H1 (cell line): Measurements from ENCODE around the gene LHFPL6. TPM values are rescaled to one million over a fixed set of nuclear protein-coding genes. Genes with fewer than 3 reads are reported as not detected.

Experiments used
- CTCF ChIA-PET: fragments of 300-600 bp; sonication (Branson Sonifier 250); formaldehyde crosslinking; loops from one replicate; lab custom pipeline; 2021; ENCODE audit not compliant: partially characterized antibody; lab: Charles Lee
- POLR2A ChIA-PET: fragments of 300-600 bp; sonication (Branson Sonifier 250); formaldehyde crosslinking; loops from one replicate; lab custom pipeline; 2021; ENCODE audit warnings: inconsistent platforms; ENCODE audit not compliant: partially characterized antibody; lab: Charles Lee
- DNase-seq, 2 experiments: peaks; one replicate each; pipeline versions ENCODE4 v3.0.0 to v3.0.0-alpha.2; 2010 to 2022; ENCODE audit warnings: low spot score in 2 of 2, low read depth in 1 of 2, mixed read lengths in 1 of 2
- FAIRE-seq: peaks from 2 replicates; lab custom pipeline; 2011; peaks lifted over from hg19 to GRCh38; lab: Jason Lieb, UNC
- H2AFZ ChIP-seq: 2 replicates; pipeline ENCODE4 v1.8.1; 2012; ENCODE audit warnings: low read length, inconsistent platforms
- H2AK5ac ChIP-seq: 2 replicates; pipeline ENCODE4 v1.6.1; 2013; ENCODE audit warnings: low read depth, low read length
- H2BK120ac ChIP-seq: replicated peaks from 2 replicates; pipeline ENCODE3; 2013; ENCODE audit warnings: low read depth, low read length, inconsistent platforms
- H2BK12ac ChIP-seq: 2 replicates; pipeline ENCODE4 v1.6.1; 2013; ENCODE audit warnings: low read depth, low read length
- H2BK15ac ChIP-seq: 2 replicates; pipeline ENCODE4 v1.6.1; 2013; ENCODE audit warnings: low read length
- H2BK20ac ChIP-seq: 2 replicates; pipeline ENCODE4 v1.6.1; 2013; ENCODE audit warnings: low read length
- H2BK5ac ChIP-seq: 2 replicates; pipeline ENCODE4 v1.6.1; 2013; ENCODE audit warnings: low read depth, low read length
- H3K14ac ChIP-seq: 2 replicates; pipeline ENCODE4 v1.6.1; 2013; ENCODE audit warnings: inconsistent platforms; ENCODE audit not compliant: insufficient read length
- H3K18ac ChIP-seq: 2 replicates; pipeline ENCODE4 v1.6.1; 2013; ENCODE audit warnings: low read length; ENCODE audit errors: extremely low read depth
- H3K23ac ChIP-seq: 2 replicates; pipeline ENCODE4 v1.6.1; 2013; ENCODE audit warnings: inconsistent platforms; ENCODE audit not compliant: insufficient read length
- H3K23me2 ChIP-seq: 2 replicates; pipeline ENCODE4 v1.6.1; 2013; ENCODE audit warnings: low read depth, low read length
- H3K27ac ChIP-seq: 2 replicates; pipeline ENCODE4 v1.6.1; 2011; ENCODE audit warnings: low read depth, low read length, inconsistent platforms
- H3K27me3 ChIP-seq, 4 experiments: replicated peaks in 1 of 4; 1 replicate in 1 of 4; 2 replicates in 3 of 4; pipeline versions ENCODE4 v1.6.1 to v1.8.1; 2011 to 2013; ENCODE audit warnings: low read length in 3 of 4, mild to moderate bottlenecking in 3 of 4, inconsistent platforms in 2 of 4, mixed read lengths in 2 of 4, moderate library complexity in 1 of 4; ENCODE audit not compliant: control insufficient read depth in 3 of 4, insufficient read depth in 3 of 4; ENCODE audit errors: extremely low read depth in 1 of 4
- H3K36me3 ChIP-seq, 4 experiments: 2 replicates each; pipeline versions ENCODE4 v1.6.1 to v1.8.1; 2011 to 2013; ENCODE audit warnings: mild to moderate bottlenecking in 4 of 4, low read length in 3 of 4, moderate library complexity in 2 of 4, control low read depth in 1 of 4, inconsistent platforms in 1 of 4; ENCODE audit not compliant: insufficient read depth in 4 of 4, control insufficient read depth in 2 of 4
- H3K4ac ChIP-seq: replicated peaks from 2 replicates; pipeline ENCODE3; 2013; ENCODE audit warnings: low read length, low read depth, mixed read lengths, inconsistent platforms; ENCODE audit not compliant: insufficient read length
- H3K4me1 ChIP-seq, 4 experiments: replicated peaks in 1 of 4; 1 replicate in 1 of 4; 2 replicates in 3 of 4; pipeline versions ENCODE4 v1.6.1 to v1.8.1; 2011 to 2013; ENCODE audit warnings: low read length in 3 of 4, inconsistent platforms in 2 of 4, mixed read lengths in 1 of 4; ENCODE audit not compliant: insufficient read depth in 4 of 4, control insufficient read depth in 3 of 4
- H3K4me2 ChIP-seq, 2 experiments: 2 replicates each; pipeline versions ENCODE4 v1.6.1 to v1.8.1; 2011 to 2013; ENCODE audit warnings: low read depth in 2 of 2, low read length in 2 of 2, control low read depth in 1 of 2, inconsistent platforms in 1 of 2, mild to moderate bottlenecking in 1 of 2; ENCODE audit not compliant: insufficient read depth in 1 of 2
- H3K4me3 ChIP-seq, 4 experiments: fragments of 200-600, 300-600 bp in 1 of 4; sonication (generic), shearing (Covaris generic), sonication (Bioruptor Twin) in 1 of 4; 2 replicates each; pipeline versions ENCODE4 v1.5.1 to v1.8.1; 2011 to 2016; ENCODE audit warnings: low read length in 4 of 4, low read depth in 3 of 4, control low read depth in 2 of 4, inconsistent platforms in 2 of 4, mild to moderate bottlenecking in 2 of 4, mixed read lengths in 1 of 4, moderate library complexity in 1 of 4; ENCODE audit not compliant: insufficient read depth in 2 of 4; ENCODE audit errors: extremely low read depth in 1 of 4
- H3K56ac ChIP-seq: replicated peaks from 2 replicates; pipeline ENCODE3; 2013; ENCODE audit warnings: low read depth, mild to moderate bottlenecking, mixed read lengths, low read length, inconsistent platforms; ENCODE audit not compliant: insufficient read length
- H3K79me1 ChIP-seq: 2 replicates; pipeline ENCODE4 v1.6.1; 2013; ENCODE audit warnings: low read depth, low read length, control low read depth
- H3K79me2 ChIP-seq, 2 experiments: 2 replicates each; pipeline versions ENCODE4 v1.6.1 to v1.8.1; 2012 to 2013; ENCODE audit warnings: low read length in 2 of 2, mild to moderate bottlenecking in 2 of 2, inconsistent platforms in 1 of 2; ENCODE audit not compliant: insufficient read depth in 2 of 2, control insufficient read depth in 1 of 2
- H3K9ac ChIP-seq, 4 experiments: replicated peaks in 1 of 4; 1 replicate in 1 of 4; 2 replicates in 3 of 4; pipeline versions ENCODE4 v1.6.1 to v1.8.1; 2011 to 2013; ENCODE audit warnings: low read depth in 3 of 4, low read length in 3 of 4, control low read depth in 2 of 4, mild to moderate bottlenecking in 2 of 4, moderate library complexity in 2 of 4, inconsistent platforms in 1 of 4; ENCODE audit errors: extremely low read depth in 1 of 4
- H3K9me3 ChIP-seq, 2 experiments: 2 replicates each; pipeline versions ENCODE4 v1.6.1 to v1.8.1; 2012 to 2013; ENCODE audit warnings: mild to moderate bottlenecking in 2 of 2, moderate library complexity in 2 of 2, control low read depth in 1 of 2, inconsistent platforms in 1 of 2, low read depth in 1 of 2, low read length in 1 of 2, mixed read lengths in 1 of 2; ENCODE audit not compliant: insufficient read depth in 2 of 2
- H4K20me1 ChIP-seq, 2 experiments: replicated peaks in 1 of 2; 2 replicates each; pipeline versions ENCODE3 to v1.8.1; 2011 to 2013; ENCODE audit warnings: inconsistent platforms in 2 of 2, low read length in 2 of 2, mild to moderate bottlenecking in 1 of 2; ENCODE audit not compliant: insufficient read depth in 2 of 2, control insufficient read depth in 1 of 2
- H4K5ac ChIP-seq: 2 replicates; pipeline ENCODE4 v1.6.1; 2013; ENCODE audit warnings: low read length, low read depth, mixed read lengths, inconsistent platforms; ENCODE audit not compliant: insufficient read length
- H4K8ac ChIP-seq: 2 replicates; pipeline ENCODE4 v1.8.0; 2013; ENCODE audit warnings: mild to moderate bottlenecking, moderate library complexity, low read length, inconsistent platforms; ENCODE audit not compliant: insufficient read depth; ENCODE audit errors: extremely low read depth
- H4K91ac ChIP-seq: replicated peaks from 2 replicates; pipeline ENCODE3; 2013; ENCODE audit warnings: low read length, mixed read lengths, inconsistent platforms; ENCODE audit not compliant: insufficient read length
- BCL11A ChIP-seq, 2 experiments: IDR thresholded peaks; one replicate each; pipeline ENCODE4 v1.6.1; 2011; ENCODE audit warnings: low read depth in 2 of 2, low read length in 2 of 2, mild to moderate bottlenecking in 2 of 2
- BRCA1 ChIP-seq: IDR thresholded peaks from 2 replicates; pipeline ENCODE4 v1.6.1; 2012; ENCODE audit warnings: low read depth, low read length, improper control_type of control experiment
- CBX5 ChIP-seq: fragments of 300-800, 300-1000 bp; sonication (generic); IDR thresholded peaks from 2 replicates; pipeline ENCODE4 v1.7.1; 2016; ENCODE audit warnings: antibody characterized with exemption, low read length, low read depth
- CEBPB ChIP-seq: IDR thresholded peaks from 2 replicates; pipeline ENCODE4 v1.6.1; 2012; ENCODE audit warnings: low read depth, low read length
- EGR1 ChIP-seq: IDR thresholded peaks from 2 replicates; pipeline ENCODE4 v1.6.1; 2011; ENCODE audit warnings: low read depth, low read length, borderline replicate concordance
- EP300 ChIP-seq, 2 experiments: IDR thresholded peaks; 1 replicate in 1 of 2; 2 replicates in 1 of 2; pipeline ENCODE4 v1.6.1; 2011 to 2012; ENCODE audit warnings: low read depth in 2 of 2, low read length in 2 of 2, mild to moderate bottlenecking in 2 of 2, borderline replicate concordance in 1 of 2, inconsistent platforms in 1 of 2, moderate library complexity in 1 of 2
- HDAC6 ChIP-seq: IDR thresholded peaks from one replicate; pipeline ENCODE4 v1.7.1; 2012; ENCODE audit warnings: low read depth, mild to moderate bottlenecking, inconsistent platforms, low read length, moderate library complexity
- JUND ChIP-seq: IDR thresholded peaks from 2 replicates; pipeline ENCODE4 v1.6.1; 2011; ENCODE audit warnings: mild to moderate bottlenecking, improper control_type of control experiment, low read length
- KDM4A ChIP-seq: IDR thresholded peaks from one replicate; pipeline ENCODE4 v1.7.1; 2012; ENCODE audit warnings: low read depth, mild to moderate bottlenecking, moderate library complexity, low read length, inconsistent platforms; ENCODE audit not compliant: severe bottlenecking
- POU5F1 ChIP-seq: IDR thresholded peaks from 2 replicates; pipeline ENCODE4 v1.6.1; 2011; ENCODE audit warnings: low read depth, mild to moderate bottlenecking, low read length, moderate library complexity
- SP1 ChIP-seq: IDR thresholded peaks from 2 replicates; pipeline ENCODE4 v1.6.1; 2011; ENCODE audit warnings: low read depth, low read length
- SP2 ChIP-seq: IDR thresholded peaks from 2 replicates; pipeline ENCODE4 v1.6.1; 2012; ENCODE audit warnings: mild to moderate bottlenecking, low read length, inconsistent platforms
- SUZ12 ChIP-seq: fragments of 200-600 bp; sonication (generic); IDR thresholded peaks from 2 replicates; pipeline ENCODE4 v1.6.1; 2012; ENCODE audit warnings: mild to moderate bottlenecking, inconsistent platforms, low read length, moderate library complexity, mixed read lengths
- TEAD4 ChIP-seq: IDR thresholded peaks from 2 replicates; pipeline ENCODE4 v1.6.1; 2012; ENCODE audit warnings: low read depth, low read length, inconsistent platforms, mixed read lengths
- YY1 ChIP-seq: IDR thresholded peaks from 2 replicates; pipeline ENCODE4 v1.6.1; 2011; ENCODE audit warnings: low read depth, mild to moderate bottlenecking, low read length
- WGBS, 2 experiments: shearing (Covaris generic) in 1 of 2; methylation state at CpG; one replicate each; pipeline versions ENCODE4 v1.1.6 to v1.1.7; 2013 to 2015; ENCODE audit warnings: low lambda C conversion rate in 2 of 2, mixed read lengths in 2 of 2, inconsistent platforms in 1 of 2, low coverage in 1 of 2, missing lambda C conversion rate in 1 of 2; ENCODE audit not compliant: insufficient replicate concordance in 2 of 2, insufficient coverage in 1 of 2, insufficient read length in 1 of 2; ENCODE audit errors: extremely low coverage in 1 of 2, missing lambda C conversion rate in 1 of 2; 5-methylcytosine and 5-hydroxymethylcytosine counted together
- polyA plus RNA-seq, 7 experiments: library from polyadenylated mRNA; depleted of rRNA in 3 of 7; stranded (reverse) in 5 of 7; unstranded in 2 of 7; fragments of >200 nt in 5 of 7; fragments of 200-250 nt in 2 of 7; gene quantifications; 1 replicate in 5 of 7; 2 replicates in 1 of 7; 4 replicates in 1 of 7; pipeline versions ENCODE4 v1.2.1 to v1.2.3, GENCODE V29; 2011 to 2013; ENCODE audit warnings: missing spikeins in 2 of 7, mixed read lengths in 2 of 7
- total RNA-seq: library from RNA; stranded (reverse); fragmentation: NEBNext Ultra II Directional; extraction: Animal tissue kit (Norgen Biotek cat#: 25700); gene quantifications from 2 replicates; pipeline ENCODE4 v1.2.1, GENCODE V29; 2021

The LHFPL6 gene
- total and polyA plus RNA-seq, 2 of the 8 experiments (the other 6 are each of a cell fraction or from before 2014, with no cell fraction given) = 7.6 to 17.0 TPM

GRCh38 chr13:39324806-39325311 lies 278.1 kb downstream of the LHFPL6 start:
- Histone ChIP-seq H2BK20ac (peak overlapping the region; percentile 7; the same call in 1 of the 2 replicates), H3K18ac (peak overlapping the region; percentile 12; the same call in 1 of the 2 replicates), H3K4me1 (peaks cover 0 to 22% (median 11%) of the 10 kb centered on the region in 4 experiments; a peak in 4 of 7 replicates), H2BK120ac (no peak overlapping the region), H2BK12ac (peak overlapping the region; percentile 55; the same call in 1 of the 2 replicates), H4K20me1 (peaks cover 0 to 4% of the 10 kb centered on the region in 2 experiments), H3K14ac (no peak overlapping the region), H3K27ac (no peak overlapping the region), H2BK15ac (peak overlapping the region; percentile 5), H3K23ac (no peak overlapping the region), H3K27me3 (no peaks in the 10 kb centered on the region), H3K4me3 (no peak overlapping the region), H3K79me2 (no peaks in the 10 kb centered on the region), H2BK5ac (peak overlapping the region; percentile 63), H3K56ac (no peak overlapping the region), H4K8ac (no peak overlapping the region; the same call in 1 of the 2 replicates), H2AFZ (no peak overlapping the region), H2AK5ac (peak overlapping the region; percentile 98), H3K79me1 (no peaks in the 10 kb centered on the region), H3K9ac (no peak overlapping the region), H3K23me2 (0 out of 2 replicates have a peak, but pooled peaks cover 2% of the 10 kb centered on the region), H3K4ac (peak overlapping the region; percentile 75), H3K9me3 (no peaks in the 10 kb centered on the region), H4K91ac (peak overlapping the region; percentile 79), H3K4me2 (no peak overlapping the region), H4K5ac (no peak overlapping the region), H3K36me3 (no peaks in the 10 kb centered on the region)
- ChIA-PET CTCF (no interaction called here), POLR2A (no interaction called here)
- 90% methylated on average over 4 of the region's 4 CpGs; no CpG with 5 or more reads in 1 of the 2 experiments for WGBS, 2 experiments
- FAIRE-seq (no peak), DNase-seq (no peak)
- TF ChIP-seq TEAD4 = no peak
- TF ChIP-seq POU5F1 = no peak
- TF ChIP-seq EGR1 = no peak
- no peak for TF ChIP-seq EP300 (IDR thresholded peaks at IDR 0.05; ENCODE audit: borderline replicate concordance in 1 of 2, low read depth in 2 of 2, low read length in 2 of 2)
- TF ChIP-seq BCL11A (IDR thresholded peaks at IDR 0.05; ENCODE audit: low read depth in 2 of 2, low read length in 2 of 2) = no peak
- no peak for TF ChIP-seq CBX5
- TF ChIP-seq HDAC6 = no peak
- TF ChIP-seq SP2 = no peak
- no peak for TF ChIP-seq SUZ12
- no peak for TF ChIP-seq SP1
- no peak for TF ChIP-seq JUND
- TF ChIP-seq YY1 = no peak
- no peak for TF ChIP-seq CEBPB
- TF ChIP-seq BRCA1 = no peak
- TF ChIP-seq KDM4A = no peak
